NCI-H1436 treated with DMSO at 0.1 percent for 48 hours (cell line): ENCODE data around the gene ADGRG1.

Source experiments
- DNase-seq: peaks from one replicate; lab custom pipeline; 2025; lab: John Stamatoyannopoulos, UW

The ADGRG1 gene

DNA sequence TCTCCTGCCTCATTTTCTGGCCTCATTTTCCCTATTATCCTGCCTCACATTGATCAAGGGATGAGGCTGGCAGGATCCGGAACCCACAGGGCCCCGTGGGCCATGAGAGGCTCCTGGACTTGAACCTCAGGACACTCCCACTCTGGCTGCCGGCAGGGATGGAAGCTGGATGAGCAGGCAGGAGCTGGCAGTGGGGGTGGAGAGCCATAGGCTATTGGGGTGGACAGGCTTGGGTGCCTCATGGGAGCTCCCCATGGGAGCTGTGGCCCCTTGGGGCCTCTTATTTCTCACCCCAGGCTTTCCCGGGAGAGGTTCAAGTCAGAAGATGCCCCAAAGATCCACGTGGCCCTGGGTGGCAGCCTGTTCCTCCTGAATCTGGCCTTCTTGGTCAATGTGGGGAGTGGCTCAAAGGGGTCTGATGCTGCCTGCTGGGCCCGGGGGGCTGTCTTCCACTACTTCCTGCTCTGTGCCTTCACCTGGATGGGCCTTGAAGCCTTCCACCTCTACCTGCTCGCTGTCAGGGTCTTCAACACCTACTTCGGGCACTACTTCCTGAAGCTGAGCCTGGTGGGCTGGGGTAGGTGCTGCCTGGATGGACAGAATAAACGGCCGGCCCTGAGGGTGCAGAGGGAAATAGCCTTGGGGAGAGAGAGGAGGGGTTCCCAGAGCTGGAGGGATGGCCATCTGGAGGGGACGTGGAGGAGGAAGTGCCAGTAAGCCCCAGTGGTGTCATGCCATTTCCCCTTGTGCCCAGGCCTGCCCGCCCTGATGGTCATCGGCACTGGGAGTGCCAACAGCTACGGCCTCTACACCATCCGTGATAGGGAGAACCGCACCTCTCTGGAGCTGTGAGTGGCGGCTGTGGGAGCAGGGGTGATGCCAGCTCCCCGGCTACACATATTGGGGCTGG lies 55.5 kb downstream of the ADGRG1 start:
- no peak for DNase-seq

DNA sequence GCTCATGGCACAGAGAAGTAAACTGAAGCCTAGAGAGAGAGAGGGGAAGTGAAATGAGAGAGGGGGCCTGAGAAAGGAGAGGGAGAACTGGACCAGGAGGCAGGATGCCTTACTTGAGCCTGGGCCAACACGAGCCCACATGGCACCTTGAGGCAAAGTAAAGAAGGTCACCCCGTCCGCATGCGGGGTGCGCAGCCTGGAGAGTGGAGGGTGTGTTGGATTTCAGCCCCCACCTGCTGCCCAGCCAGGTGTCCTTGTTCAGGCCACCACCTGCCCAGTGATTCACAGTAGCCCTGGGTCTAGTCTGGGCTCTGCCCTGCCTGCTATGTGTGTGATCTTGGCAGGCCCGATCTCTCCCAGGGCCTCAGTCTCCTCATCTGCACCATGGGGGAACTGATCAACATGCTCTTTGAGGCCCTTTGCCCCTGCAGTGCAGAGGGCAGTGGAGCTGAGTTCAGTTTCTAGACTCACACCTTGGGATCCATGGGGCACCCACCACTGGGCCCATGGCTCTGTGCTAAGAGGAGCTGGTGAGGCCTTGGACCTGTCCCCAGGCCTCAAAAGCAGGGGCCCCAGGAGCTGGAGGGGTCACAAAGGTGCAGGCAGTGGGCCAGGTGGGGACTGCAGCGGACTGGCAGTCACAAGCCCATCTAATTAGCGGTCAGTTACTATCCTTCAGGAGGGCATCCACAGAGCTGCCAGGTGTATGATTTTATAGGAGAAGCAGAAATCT lies 56.4 kb downstream of the ADGRG1 start:
- no peak for DNase-seq

DNA sequence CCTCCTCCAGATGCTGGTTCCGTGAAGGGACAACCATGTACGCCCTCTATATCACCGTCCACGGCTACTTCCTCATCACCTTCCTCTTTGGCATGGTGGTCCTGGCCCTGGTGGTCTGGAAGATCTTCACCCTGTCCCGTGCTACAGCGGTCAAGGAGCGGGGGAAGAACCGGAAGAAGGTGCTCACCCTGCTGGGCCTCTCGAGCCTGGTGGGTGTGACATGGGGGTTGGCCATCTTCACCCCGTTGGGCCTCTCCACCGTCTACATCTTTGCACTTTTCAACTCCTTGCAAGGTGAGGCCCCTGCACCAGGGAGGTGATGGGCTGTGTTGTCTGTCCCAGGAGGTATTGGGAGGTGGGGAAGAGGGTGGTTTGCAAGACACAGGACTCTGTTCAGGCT lies 57.2 kb downstream of the ADGRG1 start:
- DNase-seq, result no peak

DNA sequence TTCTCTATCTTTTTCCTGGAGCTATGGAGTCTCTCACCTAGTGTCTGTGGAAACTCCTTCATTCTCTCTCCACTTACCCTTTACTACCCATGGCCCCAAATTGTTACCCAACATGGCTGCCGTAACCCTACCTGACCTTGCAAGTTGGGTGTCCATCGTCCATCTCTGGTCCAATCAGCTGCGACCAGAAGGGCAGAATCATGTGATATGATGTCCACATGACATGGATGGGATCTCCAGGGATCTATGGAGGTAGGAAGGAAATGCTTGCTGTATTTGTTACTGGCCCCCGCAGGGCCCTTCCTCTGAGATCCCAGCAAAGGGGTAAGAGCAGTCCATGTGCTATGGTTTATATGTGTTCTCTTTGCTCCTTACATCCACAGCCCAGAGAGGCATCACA lies 58.1 kb downstream of the ADGRG1 start:
- no peak for DNase-seq

DNA sequence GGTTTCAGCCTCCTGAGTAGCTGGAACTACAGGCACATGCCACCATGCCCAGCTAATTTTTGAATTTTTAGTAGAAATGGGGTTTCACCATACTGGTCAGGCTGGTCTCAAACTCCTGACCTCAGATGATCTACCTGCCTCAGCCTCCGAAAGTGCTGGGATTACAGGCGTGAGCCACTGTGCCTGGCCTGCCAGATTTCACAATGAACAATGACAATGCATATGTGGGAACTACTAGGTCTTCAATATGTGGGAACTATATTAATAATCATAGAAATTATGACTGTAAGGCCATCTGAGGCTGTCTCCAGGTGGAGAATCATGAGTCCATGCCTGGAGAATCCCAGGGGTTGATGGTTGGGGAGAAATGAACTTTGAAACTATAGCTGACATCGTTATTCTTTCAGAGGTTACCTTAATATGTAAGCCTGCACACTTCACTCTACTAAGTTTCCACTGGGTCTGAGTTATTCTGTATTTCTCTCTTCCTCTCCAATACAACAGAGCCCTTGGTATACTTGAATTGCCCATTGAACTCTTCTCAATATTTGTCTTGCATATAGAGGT lies 59.0 kb downstream of the ADGRG1 start:
- DNase-seq, result no peak

DNA sequence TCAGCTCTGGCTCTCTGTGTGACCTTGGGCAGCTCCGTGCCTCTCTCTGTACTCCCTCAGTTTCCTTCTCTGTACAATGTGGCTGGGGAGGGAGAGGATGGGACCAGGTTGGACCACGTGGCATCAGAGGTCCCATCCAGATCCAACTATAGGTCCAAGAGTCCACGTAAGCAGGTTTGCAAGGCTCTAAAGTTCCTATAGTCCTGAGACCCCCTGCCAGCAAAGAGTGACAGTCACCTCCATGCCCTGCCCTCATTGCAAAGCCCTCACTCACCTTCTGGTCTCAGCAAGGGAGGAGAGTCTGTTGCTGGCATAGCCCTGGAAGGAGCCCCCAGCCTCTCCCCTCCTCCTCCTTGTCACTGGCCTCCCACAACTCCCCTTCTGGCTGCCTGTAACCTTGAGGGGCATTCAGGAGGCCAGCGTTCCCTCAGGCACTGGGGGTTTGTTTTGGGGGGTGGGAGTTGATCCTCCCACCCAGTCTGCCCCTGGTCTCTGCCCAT lies 60.1 kb downstream of the ADGRG1 start:
- no peak for DNase-seq

DNA sequence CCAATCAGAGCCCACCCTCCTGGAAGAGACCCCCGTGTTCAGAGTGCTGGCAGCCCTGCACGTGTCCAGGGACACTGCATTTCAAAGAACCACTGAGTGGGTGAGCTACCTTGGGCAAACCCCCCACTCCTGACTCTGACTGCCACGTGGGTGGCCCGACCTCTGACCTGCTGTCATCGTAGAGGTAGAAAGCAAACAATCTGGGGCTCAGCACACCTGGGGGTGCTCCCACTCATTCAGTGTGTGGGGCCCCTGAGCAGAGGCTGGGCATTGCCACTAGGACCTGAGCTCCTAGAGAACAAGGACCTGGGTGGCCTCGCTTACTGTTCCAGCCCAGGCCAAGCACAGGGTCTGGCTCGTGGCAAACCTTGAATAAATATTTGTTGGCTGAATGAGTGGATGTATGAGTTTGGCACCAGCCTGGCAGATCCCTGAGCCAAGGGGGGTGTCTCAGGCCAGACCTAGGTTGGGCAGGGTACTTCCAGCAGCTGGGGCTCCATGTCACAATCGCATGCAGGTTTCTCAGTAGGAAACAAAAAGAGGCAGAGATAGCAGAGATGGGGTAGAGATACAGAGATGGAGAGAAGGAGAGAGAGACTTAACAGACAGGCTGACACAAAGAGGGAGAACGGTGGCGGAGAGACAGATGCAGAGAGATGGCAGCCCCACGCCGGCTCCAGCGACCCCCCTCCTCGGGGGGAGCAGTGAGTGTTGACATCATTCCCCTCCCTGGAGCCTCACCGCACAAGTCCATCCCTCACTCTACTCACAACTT lies 60.7 kb downstream of the ADGRG1 start:
- DNase-seq, result no peak

DNA sequence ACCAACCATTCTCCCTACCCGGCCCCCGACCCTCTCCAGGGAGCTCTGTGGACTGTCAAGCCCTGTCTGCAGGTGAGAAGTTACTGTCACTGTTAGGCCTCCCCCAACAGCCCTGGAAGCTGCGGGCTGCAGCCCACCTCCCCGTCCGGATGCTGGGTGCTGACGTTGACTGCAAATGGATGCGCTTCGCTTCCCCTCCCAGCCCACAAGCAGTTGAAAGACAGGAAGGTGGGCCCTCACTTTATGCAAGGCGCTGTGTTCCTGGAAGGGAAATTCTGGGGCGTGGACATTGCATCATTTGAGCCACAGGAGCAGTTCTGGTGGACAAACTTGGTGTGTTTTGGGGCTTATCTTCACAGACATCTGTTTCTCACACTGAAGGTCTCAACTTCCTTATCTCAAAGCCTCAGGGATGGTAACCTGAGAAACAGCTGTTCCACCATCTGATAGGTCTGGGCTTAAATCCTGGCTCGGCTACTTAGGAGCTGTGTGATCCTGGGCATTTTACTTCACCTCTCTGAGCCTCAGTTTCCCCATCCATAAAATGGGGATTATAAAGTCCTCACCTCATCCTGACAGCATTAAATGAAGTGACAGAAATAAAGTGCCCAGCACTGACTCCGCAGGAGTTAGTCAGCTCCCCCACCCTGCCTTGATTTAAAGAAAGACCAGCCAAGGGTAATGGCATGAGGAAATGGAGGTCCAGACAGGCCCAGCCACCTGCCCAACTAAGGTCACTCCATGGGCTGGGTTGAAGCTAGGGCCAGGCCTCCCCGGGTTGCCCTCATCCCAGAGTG lies 61.5 kb downstream of the ADGRG1 start:
- DNase-seq, result no peak

DNA sequence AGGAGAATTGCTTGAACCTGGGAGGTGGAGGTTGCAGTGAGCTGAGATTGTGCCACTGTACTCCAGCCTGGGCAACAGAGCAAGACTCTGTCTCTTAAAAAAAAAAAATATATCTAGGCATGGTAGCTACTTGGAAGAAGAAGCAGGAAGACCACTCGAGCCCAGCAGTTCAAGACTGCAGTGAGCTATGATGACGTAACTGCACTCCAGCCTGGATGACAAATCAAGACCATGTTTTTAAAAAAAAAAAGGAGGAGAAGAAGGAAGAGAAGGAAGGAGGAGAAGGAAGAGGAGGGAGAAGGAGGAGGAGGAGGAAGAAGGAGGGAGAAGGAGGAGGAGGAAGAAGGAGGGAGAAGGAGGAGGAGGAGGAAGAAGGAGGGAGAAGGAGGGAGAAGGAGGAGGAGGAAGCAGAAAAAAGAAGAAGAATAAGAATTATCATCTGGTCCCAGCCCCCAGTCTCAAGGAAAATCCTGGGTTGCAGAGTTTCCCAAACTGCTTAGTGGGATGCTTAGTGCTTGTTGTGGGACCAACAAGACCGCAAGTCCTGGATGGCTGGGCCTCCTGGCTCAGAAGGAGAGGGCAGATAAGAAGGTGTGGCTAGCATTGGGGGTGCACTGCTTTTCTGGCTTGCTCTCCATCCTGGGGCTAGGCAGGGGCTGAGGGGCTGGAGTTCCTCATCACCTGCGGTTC lies 62.5 kb downstream of the ADGRG1 start:
- no peak for DNase-seq

DNA sequence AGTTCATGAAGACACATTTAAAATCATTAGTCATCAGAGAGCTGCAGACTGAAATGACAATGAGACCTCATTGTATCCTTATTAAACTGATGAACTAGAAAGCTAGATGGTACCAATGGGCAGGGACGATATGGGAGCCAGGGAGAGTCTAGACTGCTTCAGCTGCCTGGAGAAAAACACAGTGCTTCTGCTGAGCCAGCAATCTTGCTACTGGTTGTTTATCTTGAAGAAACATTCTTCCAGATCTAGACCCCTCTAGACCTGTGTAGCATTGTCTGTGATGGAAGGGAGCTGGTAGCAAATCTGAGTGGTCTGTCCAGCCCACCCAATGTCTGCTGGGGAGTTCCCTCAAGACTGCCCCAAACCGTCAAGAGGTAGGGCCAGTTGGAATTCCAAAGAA lies 64.2 kb downstream of the ADGRG1 start:
- no peak for DNase-seq

DNA sequence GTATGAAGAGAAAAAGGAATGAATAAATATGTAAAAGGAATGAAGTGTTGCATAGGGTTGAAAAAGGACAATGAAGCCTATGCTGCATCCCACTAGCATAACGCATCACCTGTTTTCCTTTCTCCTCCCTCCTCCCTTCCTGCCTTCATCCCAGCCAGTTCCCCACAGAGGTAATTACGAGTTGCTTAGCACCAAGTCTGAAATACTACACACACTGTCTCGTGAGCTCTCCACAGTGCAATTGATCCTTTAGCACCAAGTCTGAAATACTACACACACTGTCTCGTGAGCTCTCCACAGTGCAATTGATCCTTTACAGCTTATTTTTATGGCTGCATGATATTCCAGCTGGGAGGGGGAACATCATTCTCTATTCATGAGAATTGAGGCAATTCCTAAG lies 65.1 kb downstream of the ADGRG1 start:
- DNase-seq, result no peak

DNA sequence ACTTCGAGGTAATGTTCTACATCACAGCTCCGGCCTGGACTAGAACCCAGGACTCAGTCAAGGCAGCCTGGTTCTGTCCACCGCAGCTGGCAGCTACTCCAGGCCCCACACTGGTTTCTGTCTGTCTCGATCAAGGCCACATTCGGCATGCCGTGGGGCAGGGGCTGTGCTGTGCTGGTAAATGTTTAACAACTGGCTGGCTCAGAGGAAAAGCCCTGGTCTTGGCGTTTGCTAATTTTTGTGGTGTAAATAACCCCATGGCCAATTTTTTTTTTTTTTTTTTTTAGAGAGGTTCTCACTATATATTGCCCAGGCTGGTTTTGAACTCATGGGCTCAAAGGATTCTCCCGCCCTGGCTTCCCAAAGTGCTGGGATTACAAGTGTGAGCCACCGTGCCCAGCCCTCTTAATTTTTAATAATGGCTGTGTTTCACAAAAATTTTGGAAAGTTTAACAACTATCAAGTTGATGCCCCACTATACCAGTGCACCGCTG lies 65.8 kb downstream of the ADGRG1 start:
- no peak for DNase-seq

DNA sequence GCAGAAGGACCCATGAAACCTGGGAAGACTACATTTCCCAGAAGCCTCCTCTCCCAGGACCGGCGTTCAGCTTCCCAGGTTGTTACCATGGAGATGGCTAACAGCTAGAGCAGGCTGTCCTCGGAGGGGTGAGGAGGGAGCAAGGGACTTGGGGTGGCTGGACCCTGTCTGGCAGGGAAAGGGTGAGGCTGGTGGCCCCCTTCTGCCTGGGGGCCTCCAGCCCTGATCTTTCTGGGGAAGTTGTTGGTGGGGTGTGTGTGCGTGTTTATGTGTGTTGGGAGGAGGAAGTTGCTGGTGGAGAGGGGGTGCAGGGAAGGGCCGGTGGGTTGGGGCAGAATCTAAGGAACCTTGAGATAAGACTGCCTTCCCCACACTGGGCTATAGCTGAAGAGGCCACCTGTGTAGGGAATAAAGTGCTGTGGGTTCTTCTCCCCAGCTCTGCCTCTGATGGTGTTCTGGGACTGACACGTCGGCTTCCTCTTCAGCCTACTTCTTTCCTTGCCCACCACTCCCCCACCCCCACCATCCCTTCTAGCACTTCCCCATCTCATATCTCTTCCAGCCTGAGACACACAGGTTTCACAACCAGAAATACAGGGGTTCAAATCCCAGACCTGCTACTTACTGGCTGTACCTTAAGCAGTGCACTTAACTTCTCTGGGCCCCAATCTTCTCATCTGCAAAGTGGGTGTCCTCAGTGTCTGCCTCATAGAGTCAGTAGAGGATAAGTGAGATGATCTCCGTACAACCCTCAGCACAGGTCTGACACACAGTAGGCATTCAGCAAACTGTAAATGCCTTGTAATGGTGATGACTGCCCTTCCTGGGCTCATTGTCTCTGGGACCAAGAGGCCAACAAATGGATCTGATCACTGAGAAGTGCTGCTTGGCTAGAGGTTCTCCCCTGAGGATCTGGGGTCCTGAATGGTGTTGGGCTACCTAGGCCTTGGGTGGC lies 66.6 kb downstream of the ADGRG1 start, which contains the start of gene DRC7:
Gene DRC7, plus strand, starts transcription at position 82 of the 955 bp plus-strand sequence. CDS start 3,144 bp downstream, outside the sequence.
- DNase-seq, result no peak

DNA sequence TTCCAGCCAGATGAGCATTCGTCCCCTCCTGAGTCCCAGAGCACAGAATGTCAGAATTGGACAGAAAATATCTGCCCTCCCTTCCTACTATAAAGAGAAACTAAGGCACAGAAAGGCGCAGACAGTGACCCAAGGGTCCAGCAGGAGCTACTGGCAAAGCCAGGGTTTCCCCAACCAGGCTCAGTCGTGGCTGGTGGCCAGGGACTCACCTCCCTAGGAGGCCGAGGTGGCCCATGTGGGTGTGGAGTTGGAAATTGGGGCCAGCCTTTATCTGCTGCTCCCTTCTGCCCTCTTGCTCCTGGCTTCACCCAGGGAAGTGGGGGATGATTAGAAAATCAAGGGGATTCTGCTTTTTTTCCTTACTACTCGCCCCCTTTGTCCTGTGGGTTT lies 67.2 kb downstream of the ADGRG1 start:
- DNase-seq, result no peak

DNA sequence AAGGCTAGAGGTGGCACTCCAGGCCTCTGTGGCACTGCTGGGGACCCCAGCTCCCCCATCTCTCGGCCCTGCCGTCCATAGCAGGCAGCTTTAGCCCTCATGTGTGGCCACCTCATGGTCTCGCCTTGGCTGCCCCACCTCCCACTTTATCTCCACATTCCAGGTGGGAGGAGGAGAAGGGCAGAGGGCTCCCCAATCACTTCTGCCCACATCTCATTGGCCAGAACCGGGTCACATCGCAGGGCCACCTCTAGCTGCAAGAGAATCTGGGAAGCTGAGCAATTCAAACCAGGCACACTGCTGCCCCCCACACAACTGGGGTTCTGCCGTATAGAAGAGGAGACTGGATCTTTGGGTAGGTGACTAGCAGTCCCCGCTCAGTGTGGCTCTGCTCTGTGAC lies 67.8 kb downstream of the ADGRG1 start:
- DNase-seq, result no peak

DNA sequence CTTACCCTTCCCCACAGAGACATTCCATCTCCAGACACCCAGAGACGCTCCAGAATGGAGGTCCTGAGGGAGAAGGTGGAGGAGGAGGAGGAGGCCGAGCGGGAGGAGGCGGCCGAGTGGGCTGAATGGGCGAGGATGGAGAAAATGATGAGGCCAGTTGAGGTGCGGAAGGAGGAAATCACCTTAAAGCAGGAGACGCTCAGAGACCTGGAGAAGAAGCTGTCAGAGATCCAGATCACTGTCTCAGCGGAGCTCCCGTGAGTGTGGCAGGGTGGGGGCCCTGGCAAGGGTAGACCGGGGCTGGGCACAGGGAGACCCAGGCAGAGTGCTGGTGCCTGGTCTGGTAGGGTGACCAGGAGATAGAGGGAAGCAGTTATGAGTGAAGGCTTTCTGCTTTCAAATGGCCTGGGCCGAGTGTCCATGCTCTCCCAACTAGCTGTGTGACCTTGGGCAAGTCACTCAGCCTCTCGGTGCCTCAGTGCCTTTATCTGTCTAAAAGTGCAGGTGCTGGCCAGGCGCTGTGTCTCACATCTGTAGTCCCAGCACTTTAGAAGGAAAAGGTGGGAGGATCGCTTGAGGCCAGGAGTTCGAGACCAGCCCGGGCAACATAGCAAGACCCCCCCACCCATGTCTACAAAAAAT lies 69.6 kb downstream of the ADGRG1 start:
- no peak for DNase-seq

DNA sequence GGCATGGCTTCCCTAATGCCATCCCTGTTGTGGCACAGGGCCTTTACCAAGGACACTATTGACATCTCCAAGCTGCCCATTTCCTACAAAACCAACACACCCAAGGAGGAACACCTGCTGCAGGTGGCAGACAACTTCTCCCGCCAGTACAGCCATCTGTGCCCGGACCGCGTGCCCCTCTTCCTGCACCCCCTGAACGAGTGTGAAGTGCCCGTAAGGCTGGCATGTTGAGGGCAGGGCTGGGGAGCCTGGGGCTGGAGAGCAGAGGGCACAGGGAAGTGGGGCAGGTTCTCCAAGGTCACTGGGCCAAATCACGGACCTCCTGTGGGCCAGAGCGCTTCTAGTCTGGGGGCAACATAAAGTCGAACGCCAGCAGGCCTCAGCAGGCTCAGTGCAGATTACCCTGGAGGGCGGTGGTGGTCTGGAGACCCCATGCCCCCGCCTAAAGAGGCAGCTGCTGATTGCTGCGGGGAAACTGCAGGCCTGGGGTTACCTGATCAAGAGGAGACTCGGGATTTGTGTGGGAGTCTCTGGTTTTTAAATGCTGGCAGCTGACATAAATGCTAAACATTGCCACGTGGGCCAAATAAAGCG lies 70.5 kb downstream of the ADGRG1 start:
- no peak for DNase-seq

DNA sequence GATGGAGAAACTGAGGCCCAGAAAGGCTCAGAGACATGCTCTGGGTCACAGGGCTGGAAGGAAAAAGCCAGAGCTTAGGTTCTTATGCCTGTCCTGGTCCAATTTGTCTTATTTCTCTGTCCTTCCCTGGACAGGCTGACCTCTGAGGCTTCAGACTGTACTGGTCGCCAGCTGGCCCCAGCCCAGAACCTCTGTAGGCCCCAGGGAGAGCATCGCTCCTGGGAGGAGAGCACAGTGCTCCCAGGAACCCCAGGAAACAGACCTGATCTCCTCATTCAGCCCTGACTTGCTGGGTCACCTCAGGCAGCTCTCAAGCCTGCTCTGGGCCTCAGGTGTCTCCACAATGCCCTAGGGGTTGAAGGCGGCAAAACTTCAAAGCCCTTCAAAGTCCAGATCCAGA lies 71.1 kb downstream of the ADGRG1 start:
- DNase-seq, result no peak
